HEK293T (cell line): ENCODE data around the gene MDM2.

Experiments used
- ARNT ChIP-seq: fragments of 450-650 bp; IDR thresholded peaks from 2 replicates; pipeline ENCODE4 v1.6.1; 2017; ENCODE audit warnings: mild to moderate bottlenecking
- BHLHE40 ChIP-seq: fragments of 450-650 bp; IDR thresholded peaks from 2 replicates; pipeline ENCODE4 v1.6.1; 2016; ENCODE audit warnings: mild to moderate bottlenecking, moderate library complexity, borderline replicate concordance
- CTBP1 ChIP-seq: fragments of 450-650 bp; IDR thresholded peaks from 2 replicates; pipeline ENCODE4 v1.6.1; 2016; ENCODE audit warnings: borderline replicate concordance
- ELF4 ChIP-seq: fragments of 450-650 bp; IDR thresholded peaks from 2 replicates; pipeline ENCODE4 v1.6.1; 2017; ENCODE audit warnings: antibody characterized with exemption
- FOXA1 ChIP-seq: fragments of 450-650 bp; IDR thresholded peaks from 2 replicates; pipeline ENCODE4 v1.6.1; 2016; ENCODE audit warnings: mild to moderate bottlenecking
- FOXM1 ChIP-seq: fragments of 450-650 bp; IDR thresholded peaks from 2 replicates; pipeline ENCODE4 v1.6.1; 2017; ENCODE audit warnings: mild to moderate bottlenecking, borderline replicate concordance
- HDGF ChIP-seq: fragments of 450-650 bp; IDR thresholded peaks from 2 replicates; pipeline ENCODE4 v1.6.1; 2017; ENCODE audit warnings: antibody characterized with exemption, borderline replicate concordance
- LEF1 ChIP-seq: fragments of 450-650 bp; IDR thresholded peaks from 2 replicates; pipeline ENCODE4 v1.6.1; 2017; ENCODE audit warnings: mild to moderate bottlenecking, borderline replicate concordance
- NFRKB ChIP-seq: fragments of 450-650 bp; IDR thresholded peaks from 2 replicates; pipeline ENCODE4 v1.6.1; 2016; ENCODE audit warnings: mild to moderate bottlenecking, moderate library complexity
- PKNOX1 ChIP-seq: fragments of 450-650 bp; IDR thresholded peaks from 2 replicates; pipeline ENCODE4 v1.6.1; 2016
- SP1 ChIP-seq: fragments of 450-650 bp; IDR thresholded peaks from 2 replicates; pipeline ENCODE4 v1.6.1; 2017
- SUZ12 ChIP-seq: fragments of 450-650 bp; IDR thresholded peaks from 2 replicates; pipeline ENCODE4 v1.6.1; 2016; ENCODE audit warnings: mild to moderate bottlenecking
- ZNF384 ChIP-seq: fragments of 450-650 bp; IDR thresholded peaks from 2 replicates; pipeline ENCODE4 v1.6.1; 2016

DNA sequence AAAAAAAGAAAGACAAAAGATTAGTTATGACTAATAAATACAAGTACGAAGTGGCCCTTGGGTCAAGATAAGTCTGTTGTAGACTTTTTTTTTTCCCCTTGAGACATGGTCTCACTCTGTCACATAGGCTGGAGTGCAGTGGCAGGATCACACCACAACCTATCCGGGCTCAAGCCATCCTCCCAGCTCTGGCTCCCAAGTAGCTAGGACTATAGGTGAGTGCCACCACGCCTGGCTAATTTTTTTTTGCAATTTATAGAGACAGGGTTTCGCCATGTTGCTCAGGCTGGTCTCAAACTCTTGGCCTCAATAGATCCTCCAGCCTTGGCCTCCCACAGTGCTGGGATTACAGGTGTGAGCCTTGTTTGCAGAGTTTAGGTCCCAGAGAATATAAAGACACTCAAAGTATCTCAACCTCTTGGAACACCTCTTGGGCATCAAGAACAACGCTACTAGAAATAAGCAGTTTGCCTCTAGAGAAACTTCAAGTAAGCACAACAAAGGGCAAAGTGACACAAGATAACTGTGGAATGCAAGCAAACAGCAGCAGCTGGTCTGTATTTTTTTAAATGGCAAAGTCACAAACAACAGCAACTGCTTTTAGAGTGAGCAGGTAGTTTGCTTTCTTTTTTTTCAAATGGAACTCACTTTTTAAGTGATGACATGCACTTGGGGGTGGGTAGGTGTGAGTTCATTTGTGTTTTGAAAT lies 3.9 kb upstream of the MDM2 start:
- TF ChIP-seq SUZ12 (no peak), HDGF (no peak), ZNF384 (no peak), FOXM1 (no peak), ARNT (no peak), SP1 (no peak), NFRKB (no peak), PKNOX1 (no peak), CTBP1 (no peak), ELF4 (no peak), LEF1 (no peak), BHLHE40 (no peak), FOXA1 (no peak)
